A549 (cell line): ENCODE results near the gene SSNA1. TPM values are rescaled to one million over a fixed set of nuclear protein-coding genes. Genes with fewer than 3 reads are reported as not detected.
A peak's percentile ranks its signal among the peaks of the same experiment; 100 is the strongest.

Experiments used
- ATAC-seq, 2 experiments: fragments of 200-7000 bp in 1 of 2; fragments of >200 bp in 1 of 2; cut with Nextera tagmentation in 1 of 2; cut with Tn5 transposase in 1 of 2; 3 replicates each; pipeline versions ENCODE4 v1.8.0 to v1.9.1; 2018 to 2020; ENCODE audit warnings: mild to moderate bottlenecking in 1 of 2, moderate library complexity in 1 of 2
- CTCF ChIA-PET: fragments of 300-600 bp; sonication (Branson Sonifier 250); formaldehyde crosslinking; extraction: SDS; loops from one replicate; lab custom pipeline; 2021; ENCODE audit warnings: antibody characterized with exemption, inconsistent platforms; lab: Yijun Ruan, JAX
- POLR2A ChIA-PET: fragments of 350-600 bp; formaldehyde crosslinking; extraction: SDS; loops from one replicate; lab custom pipeline; 2021; ENCODE audit warnings: antibody characterized with exemption, inconsistent platforms; lab: Yijun Ruan, JAX
- DNase-seq, 2 experiments: peaks; one replicate each; pipeline versions ENCODE4 v3.0.0 to v3.0.0-alpha.2; 2011 to 2016; ENCODE audit warnings: low read depth in 1 of 2, low spot score in 1 of 2
- FAIRE-seq: peaks from 2 replicates; lab custom pipeline; 2011; peaks lifted over from hg19 to GRCh38; lab: Jason Lieb, UNC
- H3K27ac ChIP-seq, 2 experiments: fragments of >200 bp; sonication (Bioruptor Twin); formaldehyde crosslinking; 3 replicates each; pipeline ENCODE4 v1.5.1; 2016 to 2017
- H3K4me1 ChIP-seq: fragments of >200 bp; sonication (Bioruptor Twin); formaldehyde crosslinking; 3 replicates; pipeline ENCODE4 v1.6.1; 2016
- H3K4me2 ChIP-seq: fragments of >200 bp; sonication (Bioruptor Twin); formaldehyde crosslinking; 3 replicates; pipeline ENCODE4 v1.6.1; 2016
- H3K4me3 ChIP-seq: fragments of >200 bp; sonication (Bioruptor Twin); formaldehyde crosslinking; 3 replicates; pipeline ENCODE4 v1.5.1; 2016
- H3K9me3 ChIP-seq: fragments of >200 bp; sonication (Bioruptor Twin); formaldehyde crosslinking; 3 replicates; pipeline ENCODE4 v1.6.1; 2016
- BHLHE40 ChIP-seq: IDR thresholded peaks from 2 replicates; pipeline ENCODE4 v1.6.1; 2012; ENCODE audit warnings: low read depth, low read length, inconsistent platforms
- CHD2 ChIP-seq: fragments of 150-350 bp; IDR thresholded peaks from 2 replicates; pipeline ENCODE4 v1.6.1; 2014; ENCODE audit warnings: low read length; ENCODE audit not compliant: partially characterized antibody
- EHF ChIP-seq: fragments of 250-450 bp; sonication (Bioruptor Pico); IDR thresholded peaks from 2 replicates; pipeline ENCODE4 v1.5.0; 2020; ENCODE audit warnings: mild to moderate bottlenecking
- ESRRA ChIP-seq: fragments of 150-350 bp; IDR thresholded peaks from 2 replicates; pipeline ENCODE4 v1.6.1; 2014; ENCODE audit warnings: mild to moderate bottlenecking, low read length, borderline replicate concordance
- FOSB ChIP-seq: fragments of 250-450 bp; sonication (Bioruptor Pico); IDR thresholded peaks from 2 replicates; pipeline ENCODE4 v1.5.0; 2020; ENCODE audit warnings: mild to moderate bottlenecking, moderate library complexity
- FOXS1 ChIP-seq: fragments of 250-450 bp; sonication (Bioruptor Pico); IDR thresholded peaks from 2 replicates; pipeline ENCODE4 v1.5.0; 2020; ENCODE audit warnings: mild to moderate bottlenecking, moderate library complexity
- HEYL ChIP-seq: fragments of 250-450 bp; sonication (Bioruptor Pico); IDR thresholded peaks from 2 replicates; pipeline ENCODE4 v1.8.0; 2021; ENCODE audit warnings: mild to moderate bottlenecking, moderate library complexity
- JUN ChIP-seq, 2 experiments: fragments of >200 bp; sonication (Bioruptor Twin); formaldehyde crosslinking; IDR thresholded peaks; 2 replicates in 1 of 2; 3 replicates in 1 of 2; pipeline ENCODE4 v1.6.1; 2016 to 2017
- JUNB ChIP-seq: fragments of >200 bp; sonication (Bioruptor Twin); formaldehyde crosslinking; IDR thresholded peaks from 2 replicates; pipeline ENCODE4 v1.6.1; 2016
- KDM1A ChIP-seq: fragments of 200-600 bp; sonication (generic); IDR thresholded peaks from 2 replicates; pipeline ENCODE4 v1.6.1; 2016; ENCODE audit warnings: low read depth, mild to moderate bottlenecking
- MYC ChIP-seq: IDR thresholded peaks from 2 replicates; pipeline ENCODE4 v1.6.1; 2012; ENCODE audit warnings: mild to moderate bottlenecking, inconsistent platforms, low read length, improper control_type of control experiment, borderline replicate concordance
- NPAS2 ChIP-seq: fragments of 250-450 bp; sonication (Bioruptor Pico); IDR thresholded peaks from 2 replicates; pipeline ENCODE4 v1.8.0; 2022; ENCODE audit warnings: mild to moderate bottlenecking, moderate library complexity, borderline replicate concordance
- POLR2A ChIP-seq: IDR thresholded peaks from 2 replicates; pipeline ENCODE4 v1.6.1; 2012; ENCODE audit warnings: mild to moderate bottlenecking, low read length
- RAD21 ChIP-seq, 2 experiments: fragments of >200 bp in 1 of 2; sonication (Bioruptor Twin) in 1 of 2; formaldehyde crosslinking in 1 of 2; IDR thresholded peaks in 1 of 2; conservative IDR thresholded peaks in 1 of 2; 2 replicates in 1 of 2; 3 replicates in 1 of 2; pipeline ENCODE4 v1.6.1; 2012 to 2018; ENCODE audit warnings: inconsistent platforms in 1 of 2
- SREBF2 ChIP-seq: fragments of 450-650 bp; IDR thresholded peaks from 2 replicates; pipeline ENCODE4 v1.6.1; 2014; ENCODE audit warnings: mild to moderate bottlenecking, moderate library complexity
- TP53 ChIP-seq: fragments of 250-450 bp; sonication (Bioruptor Pico); IDR thresholded peaks from 2 replicates; pipeline ENCODE4 v1.5.0; 2021; ENCODE audit warnings: mild to moderate bottlenecking, moderate library complexity
- ZNF302 ChIP-seq: fragments of 250-450 bp; sonication (Bioruptor Pico); IDR thresholded peaks from 2 replicates; pipeline ENCODE4 v1.9.0; 2021; ENCODE audit warnings: inconsistent platforms, mild to moderate bottlenecking, moderate library complexity
- WGBS: methylation state at CpG from one replicate; pipeline ENCODE4 v1.1.6; 2017; ENCODE audit errors: missing lambda C conversion rate; 5-methylcytosine and 5-hydroxymethylcytosine counted together
- polyA plus RNA-seq, 4 experiments: library from polyadenylated mRNA; depleted of rRNA in 3 of 4; stranded (reverse); fragments of >200 nt; fragmentation: RNase III in 1 of 4; extraction: RNeasy Plus Mini Kit Qiagen cat#74134 plus additional on column Dnase treatment in 1 of 4; gene quantifications; 2 replicates in 3 of 4; 3 replicates in 1 of 4; pipeline ENCODE4 v1.2.3, GENCODE V29; 2011 to 2017
- TF ChIP-seq, protein P1 (sequence below): fragments of 200-600 bp; sonication (generic); IDR thresholded peaks from 2 replicates; pipeline ENCODE4 v1.6.1; 2016; ENCODE audit warnings: antibody characterized with exemption, mild to moderate bottlenecking, moderate library complexity

SSNA1 gene
- polyA plus RNA-seq, 2 of the 4 experiments (the other 2 are of a cell fraction), result 54.1 to 102 TPM

DNA sequence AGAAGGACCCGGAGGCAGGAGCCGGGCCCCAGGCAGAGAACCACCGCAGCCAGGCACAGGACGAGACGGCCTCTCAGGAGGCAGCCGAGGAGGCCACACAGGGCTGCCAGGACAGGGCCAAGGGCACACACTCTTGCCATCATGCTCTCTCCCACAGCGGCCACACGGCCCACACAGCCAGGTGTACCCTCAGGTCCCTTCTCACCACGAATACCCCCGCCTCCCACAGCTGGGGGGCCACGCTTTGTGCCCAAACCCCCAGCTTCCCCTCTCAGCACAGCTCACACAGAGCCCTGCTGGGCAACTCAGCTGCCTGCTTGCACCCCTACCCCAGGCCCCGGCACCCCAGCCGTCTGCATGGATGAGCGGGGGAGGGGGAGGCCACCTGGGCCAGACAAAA lies 5.3 kb downstream of the SSNA1 start:
- H3K4me1 ChIP-seq, result peaks cover 39% of the 10 kb centered on the region
- POLR2A ChIA-PET, result no interaction called here
- CTCF ChIA-PET, result interaction anchor here (1.2 to 11.5 kb wide), 7 partner anchors 20 to 126 kb away, joined by 3 to 156 read pairs (median 5); partner anchors contain the start of genes CYSRT1, LRRC26, RNF208 and RNF224

DNA sequence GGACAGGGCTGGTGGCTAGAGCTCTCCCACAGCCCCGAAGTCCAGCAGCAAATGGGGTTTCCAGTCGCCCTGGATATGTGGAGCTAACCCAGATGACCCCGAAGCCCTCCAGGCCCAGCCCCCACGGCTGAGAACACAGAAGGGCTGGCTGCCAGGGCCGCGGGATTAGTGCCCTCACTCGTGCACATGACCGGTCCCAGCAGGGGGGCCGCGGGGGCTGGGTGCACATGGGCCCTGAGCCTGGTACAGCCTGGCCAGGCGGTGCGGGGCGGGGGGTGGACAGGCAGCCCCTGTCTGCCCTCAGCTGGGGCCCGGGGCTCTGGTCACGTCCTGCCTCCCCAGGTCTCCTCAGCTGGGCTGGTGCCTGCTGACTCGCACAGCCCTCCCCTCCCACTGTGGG lies 5.9 kb downstream of the SSNA1 start:
- Histone ChIP-seq H3K9me3 (no peaks in the 10 kb centered on the region), H3K4me3 (no peak overlapping the region), H3K27ac (peak overlapping the region in 1 of 2 experiments; percentile 22; a peak in 1 of 6 replicates), H3K4me1 (peaks cover 44% of the 10 kb centered on the region), H3K4me2 (no peak overlapping the region)
- WGBS, result 73% methylated on average over 4 of the region's 16 CpGs
- CTCF ChIA-PET, result interaction anchor here (0.8 to 11.5 kb wide), 10 partner anchors 13 to 159 kb away, joined by 3 to 156 read pairs (median 5); partner anchors contain the start of genes LRRC26, RNF224 and TMEM210
- POLR2A ChIA-PET, result no interaction called here
- TF ChIP-seq HEYL (no peak), ZNF302 (CRISPR knock-in tag) (no peak), NPAS2 (CRISPR knock-in tag) (no peak), BHLHE40 (no peak), RAD21 (conservative IDR thresholded peaks at IDR 0.05 in 1 of 2, IDR thresholded peaks at IDR 0.05 in 1 of 2) (no peak), CHD2 (no peak), FOXS1 (no peak), TP53 (CRISPR knock-in tag) (no peak)
- TF ChIP-seq, protein P1, sequence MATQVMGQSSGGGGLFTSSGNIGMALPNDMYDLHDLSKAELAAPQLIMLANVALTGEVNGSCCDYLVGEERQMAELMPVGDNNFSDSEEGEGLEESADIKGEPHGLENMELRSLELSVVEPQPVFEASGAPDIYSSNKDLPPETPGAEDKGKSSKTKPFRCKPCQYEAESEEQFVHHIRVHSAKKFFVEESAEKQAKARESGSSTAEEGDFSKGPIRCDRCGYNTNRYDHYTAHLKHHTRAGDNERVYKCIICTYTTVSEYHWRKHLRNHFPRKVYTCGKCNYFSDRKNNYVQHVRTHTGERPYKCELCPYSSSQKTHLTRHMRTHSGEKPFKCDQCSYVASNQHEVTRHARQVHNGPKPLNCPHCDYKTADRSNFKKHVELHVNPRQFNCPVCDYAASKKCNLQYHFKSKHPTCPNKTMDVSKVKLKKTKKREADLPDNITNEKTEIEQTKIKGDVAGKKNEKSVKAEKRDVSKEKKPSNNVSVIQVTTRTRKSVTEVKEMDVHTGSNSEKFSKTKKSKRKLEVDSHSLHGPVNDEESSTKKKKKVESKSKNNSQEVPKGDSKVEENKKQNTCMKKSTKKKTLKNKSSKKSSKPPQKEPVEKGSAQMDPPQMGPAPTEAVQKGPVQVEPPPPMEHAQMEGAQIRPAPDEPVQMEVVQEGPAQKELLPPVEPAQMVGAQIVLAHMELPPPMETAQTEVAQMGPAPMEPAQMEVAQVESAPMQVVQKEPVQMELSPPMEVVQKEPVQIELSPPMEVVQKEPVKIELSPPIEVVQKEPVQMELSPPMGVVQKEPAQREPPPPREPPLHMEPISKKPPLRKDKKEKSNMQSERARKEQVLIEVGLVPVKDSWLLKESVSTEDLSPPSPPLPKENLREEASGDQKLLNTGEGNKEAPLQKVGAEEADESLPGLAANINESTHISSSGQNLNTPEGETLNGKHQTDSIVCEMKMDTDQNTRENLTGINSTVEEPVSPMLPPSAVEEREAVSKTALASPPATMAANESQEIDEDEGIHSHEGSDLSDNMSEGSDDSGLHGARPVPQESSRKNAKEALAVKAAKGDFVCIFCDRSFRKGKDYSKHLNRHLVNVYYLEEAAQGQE, result no peak
- DNase-seq, result no peak
- no peak for ATAC-seq
- FAIRE-seq, result no peak

More for the DNA sequence above, 5.3 kb downstream of the SSNA1 start:
- TF ChIP-seq FOXS1, result no peak
- no peak for TF ChIP-seq KDM1A
- TF ChIP-seq EHF (CRISPR knock-in tag), result no peak
- TF ChIP-seq JUN (IDR thresholded peaks at IDR 0.05), result no peak
- TF ChIP-seq JUNB, result no peak
- TF ChIP-seq, protein P1, result no peak
- no peak for TF ChIP-seq POLR2A
- no peak for TF ChIP-seq SREBF2
- no peak for TF ChIP-seq MYC
- TF ChIP-seq FOSB (CRISPR knock-in tag), result no peak
- TF ChIP-seq ESRRA, result no peak
- no peak overlapping the region for H3K27ac ChIP-seq
- FAIRE-seq (no peak), DNase-seq (no peak), ATAC-seq (no peak)
- no peaks in the 10 kb centered on the region for H3K9me3 ChIP-seq
- H3K4me2 ChIP-seq, result no peak overlapping the region
- H3K4me3 ChIP-seq, result no peak overlapping the region
- WGBS, result 93% methylated on average over 11 of the region's 14 CpGs
